ENCODE data around the gene RDX. TPM values are rescaled to one million over a fixed set of nuclear protein-coding genes. Genes with fewer than 3 reads are reported as not detected.

The RDX gene
- total RNA-seq, 2 experiments from 2014 or later = 23.7 to 25.5 TPM

DNA sequence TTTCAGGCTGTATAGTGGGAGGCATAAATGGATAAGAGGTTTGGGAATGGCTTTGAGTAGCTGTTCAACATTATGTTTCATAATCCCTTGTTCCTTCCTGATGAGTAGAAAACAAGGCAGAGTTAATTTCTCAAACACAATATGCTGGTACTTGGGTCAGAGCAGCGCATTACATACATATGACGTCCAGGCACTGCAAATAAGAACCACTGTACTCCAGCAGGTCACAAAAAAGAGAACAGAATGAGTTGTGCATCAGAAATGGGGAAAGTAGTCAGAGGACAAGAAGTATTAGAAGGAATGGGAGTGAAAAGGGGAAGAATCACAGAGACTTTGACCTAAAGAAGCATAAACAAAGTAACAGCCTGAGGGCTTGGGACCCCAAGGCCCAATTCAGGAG lies 44.0 kb upstream of the RDX start:
- TF ChIP-seq CTCF (conservative IDR thresholded peaks at IDR 0.05; ENCODE audit: low read length) (no peak), EZH2phosphoT487 (IDR thresholded peaks at IDR 0.05; ENCODE audit: borderline replicate concordance, low read depth, low read length) (no peak)
- Histone ChIP-seq H3K36me3 (ENCODE audit: insufficient read depth, low read length) (no peaks in the 10 kb centered on the region), H3K4me3 (ENCODE audit: low read depth, low read length, poor library complexity, severe bottlenecking) (no peak overlapping the region), H3K27ac (ENCODE audit: low read depth, low read length, poor library complexity, severe bottlenecking) (no peak overlapping the region), H3K9me2 (ENCODE audit: insufficient read depth, low read length) (no peaks in the 10 kb centered on the region), H3K4me1 (ENCODE audit: insufficient read depth, low read length, poor library complexity, severe bottlenecking) (peaks cover 21% of the 10 kb centered on the region), H2AFZ (ENCODE audit: low read length) (no peak overlapping the region), H3K4me2 (ENCODE audit: low read length) (no peak overlapping the region), H3K79me2 (ENCODE audit: insufficient read depth, low read depth, low read length) (no peaks in the 10 kb centered on the region), H4K20me1 (ENCODE audit: insufficient read depth, low read length) (no peaks in the 10 kb centered on the region), H3K9me3 (ENCODE audit: low read length) (no peaks in the 10 kb centered on the region)
- POLR2A ChIA-PET = interaction anchor here (0.8 to 3.9 kb wide), 4 partner anchors 9 to 20 kb away, joined by 4 to 19 read pairs (median 5); no protein-coding TSS in a partner anchor
- no TSS peak for BruUV-seq (replicated peaks)
- CTCF ChIA-PET (ENCODE audit: unreplicated experiment) = no interaction called here
- intact Hi-C loops (cut with micrococcal nuclease; ENCODE audit: unreplicated experiment) = no loop called here
- DNase-seq (ENCODE audit: low spot score) = no peak

DNA sequence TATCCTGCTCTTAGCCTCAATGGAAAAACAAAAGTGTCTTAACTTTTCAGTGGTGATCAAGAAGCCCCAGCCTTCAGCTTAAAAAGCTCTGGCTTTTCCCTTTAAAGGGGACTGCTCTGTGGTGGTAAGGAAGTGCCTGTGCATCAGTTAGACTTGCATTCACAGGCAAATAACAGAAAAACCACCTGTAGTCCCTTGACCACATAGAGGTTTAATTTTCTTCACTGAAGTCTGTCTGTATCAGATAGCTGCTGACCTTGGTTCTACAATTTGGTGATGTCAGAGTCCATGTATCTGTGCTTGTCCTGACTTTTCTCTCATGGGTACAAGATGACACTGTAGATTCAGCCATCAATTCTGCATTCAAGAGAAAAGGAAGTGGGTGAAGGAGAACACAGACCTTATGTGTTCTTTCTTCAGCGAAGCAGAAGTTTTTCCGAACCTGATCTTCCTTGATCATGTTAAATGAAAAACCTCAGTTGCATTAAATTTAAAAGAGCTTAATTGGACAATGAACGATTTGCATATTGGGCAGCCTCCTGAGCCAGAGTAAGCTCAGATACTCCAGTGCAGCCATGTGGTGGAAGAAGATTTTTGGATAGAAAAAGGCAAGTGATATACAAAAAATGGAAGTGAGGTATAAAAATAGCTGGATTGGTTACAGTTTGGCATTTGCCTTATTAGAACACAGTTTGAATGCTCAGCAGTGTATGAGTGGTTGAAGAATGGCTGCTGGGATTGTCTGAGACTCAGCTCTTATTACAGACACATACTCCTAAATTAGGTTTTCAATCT lies 43.2 kb upstream of the RDX start:
- TF ChIP-seq CTCF (conservative IDR thresholded peaks at IDR 0.05; ENCODE audit: low read length) = no peak
- no peak for TF ChIP-seq EZH2phosphoT487 (IDR thresholded peaks at IDR 0.05; ENCODE audit: borderline replicate concordance, low read depth, low read length)
- no peaks in the 10 kb centered on the region for H4K20me1 ChIP-seq (ENCODE audit: insufficient read depth, low read length)
- H3K27ac ChIP-seq (ENCODE audit: low read depth, low read length, poor library complexity, severe bottlenecking) = peak overlapping the region; percentile 29
- H3K79me2 ChIP-seq (ENCODE audit: insufficient read depth, low read depth, low read length) = no peaks in the 10 kb centered on the region
- no peak for DNase-seq (ENCODE audit: low spot score)
- H3K9me2 ChIP-seq (ENCODE audit: insufficient read depth, low read length) = no peaks in the 10 kb centered on the region
- peaks cover 21% of the 10 kb centered on the region for H3K4me1 ChIP-seq (ENCODE audit: insufficient read depth, low read length, poor library complexity, severe bottlenecking)
- peak overlapping the region; percentile 27; the same call in 1 of the 2 replicates for H3K4me2 ChIP-seq (ENCODE audit: low read length)
- H3K9me3 ChIP-seq (ENCODE audit: low read length) = no peaks in the 10 kb centered on the region
- H3K36me3 ChIP-seq (ENCODE audit: insufficient read depth, low read length) = no peaks in the 10 kb centered on the region
- intact Hi-C loops (cut with micrococcal nuclease; ENCODE audit: unreplicated experiment) = no loop called here
- 0 out of 2 replicates have a peak overlapping the region, but pooled peaks have one; percentile 12 for H2AFZ ChIP-seq (ENCODE audit: low read length)
- no peak overlapping the region for H3K4me3 ChIP-seq (ENCODE audit: low read depth, low read length, poor library complexity, severe bottlenecking)
- ChIA-PET CTCF (ENCODE audit: unreplicated experiment) (interaction anchor here (1.1 kb wide), 1 partner anchor 11 kb away, joined by 4 read pairs; no protein-coding TSS in a partner anchor), POLR2A (interaction anchor here (0.5 to 3.9 kb wide), 8 partner anchors 9 to 226 kb away, joined by 3 to 19 read pairs (median 4); no protein-coding TSS in a partner anchor)
- no TSS peak for BruUV-seq (replicated peaks)

- H3K9me3 ChIP-seq (ENCODE audit: low read length) = no peaks in the 10 kb centered on the region
- POLR2A ChIA-PET = interaction anchor here (0.5 to 3.9 kb wide), 7 partner anchors 8 to 395 kb away, joined by 3 to 19 read pairs (median 4); no protein-coding TSS in a partner anchor
Observed at GRCh38 chr11:110338684-110339083, 42.3 kb upstream of the RDX start.

More at GRCh38 chr11:110338684-110339083, 42.3 kb upstream of the RDX start:
- Histone ChIP-seq H3K36me3 (ENCODE audit: insufficient read depth, low read length) (no peaks in the 10 kb centered on the region), H3K27ac (ENCODE audit: low read depth, low read length, poor library complexity, severe bottlenecking) (no peak overlapping the region), H3K9me2 (ENCODE audit: insufficient read depth, low read length) (no peaks in the 10 kb centered on the region), H3K79me2 (ENCODE audit: insufficient read depth, low read depth, low read length) (no peaks in the 10 kb centered on the region), H4K20me1 (ENCODE audit: insufficient read depth, low read length) (no peaks in the 10 kb centered on the region), H3K4me3 (ENCODE audit: low read depth, low read length, poor library complexity, severe bottlenecking) (no peak overlapping the region), H3K4me2 (ENCODE audit: low read length) (peak overlapping the region; percentile 17; the same call in 1 of the 2 replicates), H3K4me1 (ENCODE audit: insufficient read depth, low read length, poor library complexity, severe bottlenecking) (peaks cover 21% of the 10 kb centered on the region), H2AFZ (ENCODE audit: low read length) (no peak overlapping the region)
- no TSS peak for BruUV-seq (replicated peaks)
- CTCF ChIA-PET (ENCODE audit: unreplicated experiment) = interaction anchor here (0.6 kb wide), 1 partner anchor 92 kb away, joined by 3 read pairs; no protein-coding TSS in a partner anchor
- intact Hi-C loops (cut with micrococcal nuclease; ENCODE audit: unreplicated experiment) = no loop called here
- TF ChIP-seq EZH2phosphoT487 (IDR thresholded peaks at IDR 0.05; ENCODE audit: borderline replicate concordance, low read depth, low read length) (no peak), CTCF (conservative IDR thresholded peaks at IDR 0.05; ENCODE audit: low read length) (no peak)
- DNase-seq (ENCODE audit: low spot score) = peak; percentile 37

All from OCI-LY7 (cell line).